K562 (cell line): ENCODE results near the gene UBL7. TPM values are rescaled to one million over a fixed set of nuclear protein-coding genes. Genes with fewer than 3 reads are reported as not detected.

ENCODE experiments used
- ATAC-seq: fragments of 200-7000 bp; cut with Tn5 transposase; 3 replicates; pipeline ENCODE4 v1.9.1; 2020; ENCODE audit warnings: moderate library complexity
- BruUV-seq: library from RNA; stranded (reverse); fragments of 400-500 nt; replicated peaks from 2 replicates; lab custom pipeline; 2021; lab: Mats Ljungman, UMichigan
- CTCF ChIA-PET: fragments of 300-600 bp; formaldehyde crosslinking; extraction: SDS; loops from one replicate; lab custom pipeline; 2021; ENCODE audit warnings: low intra/inter-chr PET ratio; lab: Yijun Ruan, JAX
- POLR2A ChIA-PET: fragments of 300-600, 350-650 bp; sonication (Branson Sonifier 250); formaldehyde crosslinking; extraction: SDS; loops from one replicate; lab custom pipeline; 2021; ENCODE audit warnings: antibody characterized with exemption, inconsistent platforms; lab: Yijun Ruan, JAX
- DNase-seq, 4 experiments: peaks; one replicate each; pipeline versions ENCODE4 v3.0.0 to v3.0.0-alpha.2; 2011 to 2018; ENCODE audit warnings: low spot score in 3 of 4, mixed read lengths in 3 of 4; ENCODE audit errors: extremely low read depth in 1 of 4
- FAIRE-seq: peaks from 2 replicates; lab custom pipeline; 2011; peaks lifted over from hg19 to GRCh38; lab: Jason Lieb, UNC
- H2AFZ ChIP-seq: 2 replicates; pipeline ENCODE4 v1.6.0; 2011; ENCODE audit warnings: low read depth, low read length, control low read depth, inconsistent platforms
- H3K27ac ChIP-seq: fragments of 200-600 bp; 3 replicates; pipeline ENCODE4 v1.8.0; 2011; ENCODE audit warnings: low read depth, mild to moderate bottlenecking, control low read depth, inconsistent platforms, low read length, moderate library complexity, mixed read lengths; ENCODE audit errors: extremely low read depth
- H3K27me3 ChIP-seq, 2 experiments: fragments of 300-600 bp in 1 of 2; 2 replicates in 1 of 2; 3 replicates in 1 of 2; pipeline versions ENCODE4 v1.6.0 to v1.8.0; 2011; ENCODE audit warnings: inconsistent platforms in 2 of 2, low read length in 2 of 2, mild to moderate bottlenecking in 1 of 2, mixed read lengths in 1 of 2, moderate library complexity in 1 of 2; ENCODE audit not compliant: control insufficient read depth in 2 of 2, insufficient read depth in 2 of 2
- H3K36me3 ChIP-seq: fragments of 300-600 bp; 3 replicates; pipeline ENCODE4 v1.8.0; 2011; ENCODE audit warnings: mild to moderate bottlenecking, low read length, inconsistent platforms; ENCODE audit not compliant: control insufficient read depth, insufficient read depth
- H3K4me1 ChIP-seq, 2 experiments: fragments of 200-600 bp in 1 of 2; replicated peaks in 1 of 2; 2 replicates in 1 of 2; 3 replicates in 1 of 2; pipeline versions ENCODE4 v1.5.1 to v1.8.0; 2011; ENCODE audit warnings: inconsistent platforms in 2 of 2, low read length in 2 of 2, mild to moderate bottlenecking in 1 of 2, mixed read lengths in 1 of 2, moderate library complexity in 1 of 2; ENCODE audit not compliant: control insufficient read depth in 2 of 2, insufficient read depth in 2 of 2
- H3K4me2 ChIP-seq: 2 replicates; pipeline ENCODE4 v1.6.1; 2011; ENCODE audit warnings: low read length, control low read depth, inconsistent platforms, mixed read lengths; ENCODE audit not compliant: insufficient read depth
- H3K4me3 ChIP-seq: fragments of 200-600 bp; sonication (generic), shearing (Covaris generic); 2 replicates; pipeline ENCODE4 v1.5.1; 2016; ENCODE audit warnings: control low read depth, inconsistent platforms
- H3K79me2 ChIP-seq: fragments of 200-600 bp; 3 replicates; pipeline ENCODE4 v1.8.0; 2011; ENCODE audit warnings: low read length, inconsistent platforms; ENCODE audit not compliant: control insufficient read depth, insufficient read depth
- H3K9ac ChIP-seq, 2 experiments: 2 replicates each; pipeline versions ENCODE4 v1.6.0 to v1.6.1; 2011; ENCODE audit warnings: low read depth in 2 of 2, low read length in 2 of 2, control low read depth in 1 of 2, inconsistent platforms in 1 of 2, mild to moderate bottlenecking in 1 of 2, mixed read lengths in 1 of 2; ENCODE audit not compliant: insufficient read depth in 1 of 2
- H3K9me1 ChIP-seq: one replicate; pipeline ENCODE4 v1.6.0; 2011; ENCODE audit warnings: inconsistent platforms, mild to moderate bottlenecking, low read length, moderate library complexity; ENCODE audit not compliant: control insufficient read depth, insufficient read depth
- H3K9me3 ChIP-seq: replicated peaks from 2 replicates; pipeline ENCODE4 v1.5.1; 2011; ENCODE audit warnings: low read depth, low read length, inconsistent platforms; ENCODE audit not compliant: control insufficient read depth, insufficient read depth
- H4K20me1 ChIP-seq: replicated peaks from 2 replicates; pipeline ENCODE4 v1.6.1; 2011; ENCODE audit warnings: low read length, inconsistent platforms, mixed read lengths; ENCODE audit not compliant: control insufficient read depth, insufficient read depth
- ASH1L ChIP-seq: fragments of 450-650 bp; IDR thresholded peaks from 2 replicates; pipeline ENCODE4 v1.6.1; 2018; ENCODE audit warnings: borderline replicate concordance, mild to moderate bottlenecking, low read depth; ENCODE audit not compliant: partially characterized antibody
- CHD2 ChIP-seq: IDR thresholded peaks from 2 replicates; pipeline ENCODE4 v1.6.1; 2011; ENCODE audit warnings: low read depth, low read length
- ETV5 ChIP-seq: sonication (generic); formaldehyde crosslinking; IDR thresholded peaks from 2 replicates; pipeline ENCODE4 v1.4.0; 2020; ENCODE audit warnings: low read depth, mild to moderate bottlenecking, missing genetic modification reagents
- FIP1L1 ChIP-seq: fragments of 200-400 bp; formaldehyde crosslinking; IDR thresholded peaks from 2 replicates; pipeline ENCODE4 v1.6.1; 2018; ENCODE audit warnings: mild to moderate bottlenecking, low read depth, low read length; ENCODE audit not compliant: poor library complexity, severe bottlenecking
- GMEB1 ChIP-seq: fragments of 250-450 bp; sonication (Bioruptor Pico); IDR thresholded peaks from 2 replicates; pipeline ENCODE4 v1.4.0; 2020; ENCODE audit warnings: mild to moderate bottlenecking
- HDAC1 ChIP-seq, 2 experiments: fragments of 450-650 bp; IDR thresholded peaks; 2 replicates each; pipeline ENCODE4 v1.6.1; 2016 to 2017; ENCODE audit warnings: inconsistent platforms in 1 of 2, mild to moderate bottlenecking in 1 of 2, moderate library complexity in 1 of 2
- HNRNPL ChIP-seq: fragments of 200-400 bp; formaldehyde crosslinking; IDR thresholded peaks from 2 replicates; pipeline ENCODE4 v1.6.1; 2017; ENCODE audit warnings: low read depth, mild to moderate bottlenecking, low read length
- RBBP5 ChIP-seq: fragments of 200-600 bp; sonication (generic); IDR thresholded peaks from 2 replicates; pipeline ENCODE4 v1.6.1; 2012; ENCODE audit warnings: borderline replicate concordance, mild to moderate bottlenecking, low read length, control low read depth, inconsistent platforms; ENCODE audit not compliant: insufficient read depth, poor library complexity, severe bottlenecking
- REST ChIP-seq, 2 experiments: fragments of 450-650 bp; formaldehyde crosslinking in 1 of 2; IDR thresholded peaks; 2 replicates each; pipeline versions ENCODE4 v1.4.0 to v1.6.1; 2014 to 2020; ENCODE audit warnings: mild to moderate bottlenecking in 2 of 2, borderline replicate concordance in 1 of 2, low read depth in 1 of 2
- WGBS: fragments of 100-300 bp; shearing (Covaris generic); methylation state at CpG from one replicate; pipeline ENCODE4 v1.1.6; 2016; ENCODE audit warnings: low coverage, mixed read lengths; ENCODE audit not compliant: insufficient coverage; ENCODE audit errors: missing lambda C conversion rate; 5-methylcytosine and 5-hydroxymethylcytosine counted together
- in situ Hi-C: fragments of 300-500 bp; cut with MboI; formaldehyde crosslinking; loops from 4 replicates; pipeline ENCODE4 v1.15.0; 2018; ENCODE audit warnings: inconsistent platforms, mixed read lengths
- intact Hi-C: fragments of 100-400 bp; cut with micrococcal nuclease; formaldehyde crosslinking; loops from 2 replicates; pipeline ENCODE4 v1.14.2; 2022
- polyA plus RNA-seq, 8 experiments: library from polyadenylated mRNA; depleted of rRNA in 4 of 8; stranded (reverse) in 5 of 8; unstranded in 3 of 8; fragments of >200 nt; fragmentation: Nextera tagmentation in 2 of 8; fragmentation: Illumina TruSeq in 1 of 8; extraction: Ambion mirVana in 2 of 8; extraction: Trizol in 1 of 8; gene quantifications; 2 replicates each; pipeline versions ENCODE4 v1.2.1 to v1.2.3, GENCODE V29; 2011 to 2014; ENCODE audit warnings: inconsistent platforms in 1 of 8, missing spikeins in 1 of 8
- total RNA-seq, 7 experiments: library from RNA; depleted of rRNA in 6 of 7; stranded (reverse); fragments of >200 nt in 6 of 7; fragmentation: Illumina TruSeq in 2 of 7; extraction: Trizol in 2 of 7; gene quantifications; 2 replicates each; pipeline versions ENCODE4 v1.2.1 to v1.2.3, GENCODE V29; 2011 to 2021; ENCODE audit warnings: low replicate concordance in 1 of 7
- TF ChIP-seq, protein P1 (sequence below): sonication (generic); formaldehyde crosslinking; IDR thresholded peaks from 2 replicates; pipeline ENCODE4 v1.9.0; 2022; ENCODE audit warnings: mild to moderate bottlenecking, missing genetic modification reagents

UBL7 gene
- total and polyA plus RNA-seq, 9 of the 15 experiments (the other 6 are each of a cell fraction or from before 2014, with no cell fraction given), result 19.2 to 63.4 (median 44.9) TPM

DNA sequence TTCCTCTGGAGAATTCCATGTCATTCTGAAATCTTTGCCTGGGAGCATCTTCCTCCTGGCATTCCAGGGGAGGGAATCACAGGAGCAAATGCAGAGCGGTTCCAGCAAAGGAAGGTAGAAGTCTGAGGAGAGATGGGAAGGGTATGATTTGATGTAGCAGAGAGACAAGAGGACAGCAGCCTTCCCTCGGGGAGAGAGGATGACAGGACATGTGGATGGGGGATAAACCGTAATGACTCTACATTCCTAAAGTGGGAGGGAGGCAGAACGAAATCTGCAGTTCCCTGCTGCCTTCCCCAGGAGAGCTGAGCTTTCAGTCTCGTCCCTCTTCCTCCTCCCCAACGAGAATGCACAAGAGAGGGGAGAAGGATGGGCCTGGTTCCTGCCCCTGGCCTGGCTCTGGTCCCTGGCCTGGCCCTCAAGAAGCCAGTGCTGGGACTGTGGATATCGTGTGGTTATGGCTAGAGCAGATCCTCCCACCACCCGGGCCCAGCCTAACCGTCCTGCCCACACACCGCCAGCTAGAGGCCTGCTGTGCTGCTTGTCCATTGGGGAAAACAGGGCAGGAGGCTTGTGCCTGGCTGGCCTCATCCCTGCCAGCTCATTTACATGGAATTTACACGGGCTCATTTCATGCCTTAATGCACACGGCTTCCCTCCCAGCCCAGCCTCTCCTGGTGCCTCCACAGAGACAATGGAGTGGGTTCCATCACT is 53.8 kb downstream of the UBL7 start:
- ChIA-PET CTCF (no interaction called here), POLR2A (interaction anchor here (0.7 to 2.3 kb wide), 4 partner anchors 11 to 34 kb away, joined by 3 to 9 read pairs (median 3); no protein-coding TSS in a partner anchor)
- H3K27me3 ChIP-seq, result no peaks in the 10 kb centered on the region
- intact Hi-C loops, result no loop called here
- H4K20me1 ChIP-seq, result no peaks in the 10 kb centered on the region
- ATAC-seq (peak; percentile 68), FAIRE-seq (peak; percentile 57), DNase-seq (peak in 1 of 4 experiments; percentile 54)
- in situ Hi-C loops, result no loop called here
- H3K9me1 ChIP-seq, result no peaks in the 10 kb centered on the region
- peak overlapping the region in 1 of 2 experiments; percentile 84; a peak in 2 of 4 replicates for H3K9ac ChIP-seq
- no peak overlapping the region for H3K27ac ChIP-seq
- no peak overlapping the region for H3K4me3 ChIP-seq
- peak overlapping the region; percentile 16; the same call in 1 of the 2 replicates for H3K4me2 ChIP-seq
- peak overlapping the region; percentile 46; the same call in 1 of the 2 replicates for H2AFZ ChIP-seq
- no peaks in the 10 kb centered on the region for H3K79me2 ChIP-seq
- BruUV-seq, result no TSS peak
- H3K4me1 ChIP-seq, result peaks cover 44 to 59% of the 10 kb centered on the region in 2 experiments
- no peaks in the 10 kb centered on the region for H3K9me3 ChIP-seq
- peaks cover 23% of the 10 kb centered on the region; the same call in 2 of the 3 replicates for H3K36me3 ChIP-seq
- WGBS, result 17% methylated on average over 12 of the region's 12 CpGs
- no peak for TF ChIP-seq REST (IDR thresholded peaks at IDR 0.05; ENCODE audit: borderline replicate concordance)
- 0 out of 2 replicates have a peak, but pooled peaks have one; percentile 22 for TF ChIP-seq REST (CRISPR knock-in tag; IDR thresholded peaks at IDR 0.05; ENCODE audit: low read depth)
- TF ChIP-seq ASH1L, result no peak
- TF ChIP-seq, protein P1, sequence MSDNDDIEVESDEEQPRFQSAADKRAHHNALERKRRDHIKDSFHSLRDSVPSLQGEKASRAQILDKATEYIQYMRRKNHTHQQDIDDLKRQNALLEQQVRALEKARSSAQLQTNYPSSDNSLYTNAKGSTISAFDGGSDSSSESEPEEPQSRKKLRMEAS (CRISPR knock-in tag), result peak; percentile 42
- no peak for TF ChIP-seq HNRNPL
- TF ChIP-seq HDAC1 (IDR thresholded peaks at IDR 0.05), result peak in 1 of 2 experiments; percentile 50; a peak in 1 of 4 replicates
- TF ChIP-seq ETV5 (CRISPR knock-in tag), result no peak
- TF ChIP-seq GMEB1 (CRISPR knock-in tag), result no peak
- no peak for TF ChIP-seq FIP1L1
- TF ChIP-seq RBBP5, result no peak
- no peak for TF ChIP-seq CHD2
